Midbrain (tissue), 1 donor: ENCODE results near the gene SCYGR1.
"Not testable (repeated sequence)": the region's sequence is repeated elsewhere in the genome, so short reads cannot be mapped to it uniquely, and the experiment has no call there.

Experiments used
- DNase-seq: peaks from one replicate; lab custom pipeline; 2025; lab: John Stamatoyannopoulos, UW

The SCYGR1 gene

DNA sequence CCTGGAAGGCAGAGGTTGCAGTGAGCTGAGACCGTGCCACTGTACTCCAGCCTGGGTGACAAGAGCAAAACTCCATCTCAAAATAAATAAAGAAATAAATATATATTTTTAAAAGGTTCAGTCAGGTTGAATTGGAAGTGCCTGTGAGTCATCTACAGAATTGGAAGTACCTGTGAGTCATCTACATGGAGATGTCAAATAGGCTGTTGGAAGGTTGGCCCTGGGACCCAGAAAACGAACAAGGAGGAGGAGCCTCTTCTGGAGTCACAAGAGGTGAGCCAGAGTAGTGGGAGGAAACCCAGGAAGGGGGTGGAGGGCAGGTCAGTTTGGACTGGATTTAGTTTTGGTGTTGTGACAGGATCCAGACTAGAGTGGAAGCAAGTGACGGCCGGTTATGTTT is 15.2 kb upstream of the SCYGR1 start:
- DNase-seq: no peak

DNA sequence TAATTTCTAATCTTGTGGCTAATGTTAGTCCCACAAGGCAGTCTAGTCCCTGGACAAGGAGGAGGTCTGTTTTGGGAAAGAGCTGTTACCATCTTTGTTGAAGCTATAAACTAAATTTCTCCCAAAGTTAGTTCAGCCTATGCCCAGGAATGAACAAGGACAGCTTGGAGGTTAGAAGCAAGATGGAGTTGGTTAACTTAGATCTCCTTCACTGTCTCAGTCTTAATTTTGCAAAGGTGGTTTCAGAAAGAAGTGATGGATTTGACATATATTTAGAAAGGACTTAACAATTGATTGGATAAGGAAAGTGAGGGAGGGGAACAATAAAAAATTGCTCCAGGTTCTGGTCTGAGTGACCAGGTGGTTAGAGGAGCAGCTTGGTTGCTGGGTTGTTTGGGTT is 14.6 kb upstream of the SCYGR1 start:
- DNase-seq: no peak

DNA sequence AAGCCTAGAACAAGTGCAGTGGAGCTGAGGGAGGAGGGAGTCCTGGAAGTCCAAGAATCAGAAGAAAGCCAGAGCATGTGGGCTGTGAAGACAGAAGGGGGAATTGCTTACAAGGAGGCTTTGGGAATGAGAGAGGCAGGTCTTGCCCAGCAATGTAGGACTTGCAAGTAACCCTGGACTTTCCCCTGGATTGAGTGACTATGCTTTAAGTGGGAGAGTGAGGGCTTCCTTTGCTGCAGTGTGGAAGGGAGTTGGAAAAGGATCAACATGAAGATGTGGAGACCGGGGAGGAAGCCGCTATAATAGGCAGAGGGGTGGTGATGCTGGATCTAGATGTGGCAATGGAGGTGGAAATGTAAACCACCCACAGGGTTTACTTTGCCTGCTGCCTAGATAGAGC is 13.8 kb upstream of the SCYGR1 start:
- no peak for DNase-seq

DNA sequence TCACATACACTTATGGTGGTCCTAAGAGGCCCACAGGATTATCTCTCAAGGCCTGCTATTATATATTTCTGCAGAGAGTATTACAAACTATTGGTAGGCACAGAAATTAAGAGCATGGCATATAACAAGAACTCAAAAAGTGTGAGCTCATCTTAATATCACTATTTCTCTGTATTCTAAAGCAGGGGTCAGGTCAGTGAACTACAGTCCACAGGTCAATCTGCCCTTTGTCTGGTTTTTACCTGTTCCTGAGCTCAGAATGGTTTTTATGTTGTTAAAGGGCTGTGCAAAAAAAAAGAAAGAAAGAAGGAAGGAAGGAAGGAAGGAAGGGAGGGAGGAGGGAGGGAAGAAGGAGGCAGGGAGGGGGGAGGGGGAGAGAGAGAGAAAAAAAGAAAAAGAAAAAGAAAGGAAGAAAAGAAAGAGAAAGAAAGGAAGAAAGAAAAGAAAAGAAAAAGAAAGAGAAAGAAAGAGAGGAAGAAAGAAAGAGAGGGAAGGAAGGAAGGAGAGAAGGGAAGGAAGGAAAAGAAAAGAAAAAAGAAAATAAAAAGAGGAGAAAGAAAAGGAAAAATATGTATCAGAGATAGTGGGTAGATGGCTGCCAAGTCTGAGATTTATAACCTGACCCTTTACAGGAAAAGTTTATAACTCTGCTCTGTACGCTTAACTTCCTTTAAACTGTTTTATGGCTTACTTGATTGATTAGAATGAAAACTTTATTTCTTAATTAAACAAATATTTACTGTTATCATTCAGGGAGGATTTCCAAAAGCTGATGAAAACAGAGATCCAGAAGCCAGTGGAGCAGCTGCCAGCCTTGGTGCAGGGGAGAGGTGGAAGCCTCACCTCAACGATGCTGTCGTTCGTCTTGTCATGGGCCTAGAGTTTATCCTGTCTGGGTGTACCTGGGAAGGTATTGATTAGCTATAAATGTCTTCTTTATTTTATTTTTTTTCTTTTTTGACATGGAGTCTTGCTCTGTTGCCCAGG is 11.2 kb upstream of the SCYGR1 start:
- DNase-seq: no peak

DNA sequence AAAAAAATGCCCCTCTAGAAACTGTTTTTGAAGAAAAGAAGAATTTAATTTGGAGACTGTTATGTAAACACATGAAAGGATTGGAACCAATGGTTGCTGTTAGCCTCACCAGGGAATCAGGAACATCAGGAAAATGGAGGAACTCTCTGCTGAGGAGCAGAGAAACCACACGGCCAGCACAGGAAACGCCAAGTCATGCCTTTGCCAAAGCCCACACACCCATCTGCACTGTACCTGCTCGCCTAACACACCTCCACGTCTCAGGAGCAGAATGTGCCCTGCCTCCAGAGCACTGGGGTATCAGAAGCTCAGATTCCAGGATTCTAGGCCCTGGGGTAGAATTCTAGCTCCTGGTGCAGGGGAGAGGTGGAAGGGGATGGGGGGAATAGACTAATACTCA is 9.8 kb upstream of the SCYGR1 start:
- DNase-seq: no peak

DNA sequence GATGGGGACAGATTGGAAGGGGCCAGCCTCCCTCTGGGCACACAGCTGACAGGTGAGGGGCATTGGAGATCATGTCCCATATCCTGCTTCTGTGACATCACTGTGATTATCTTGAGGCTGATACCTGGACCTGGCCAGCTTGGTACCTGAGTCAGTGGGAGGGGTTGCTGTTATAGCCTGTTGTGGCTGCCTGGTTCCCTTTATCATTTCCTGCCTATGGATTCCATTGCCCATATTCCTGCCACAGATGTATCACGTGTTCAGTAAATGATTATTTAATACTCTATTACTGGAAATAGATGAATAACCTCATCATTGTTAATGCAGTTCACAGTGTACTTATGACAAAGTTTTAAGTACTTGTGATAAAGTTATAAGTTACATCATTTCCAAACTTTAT is 7.8 kb upstream of the SCYGR1 start:
- DNase-seq: no peak

DNA sequence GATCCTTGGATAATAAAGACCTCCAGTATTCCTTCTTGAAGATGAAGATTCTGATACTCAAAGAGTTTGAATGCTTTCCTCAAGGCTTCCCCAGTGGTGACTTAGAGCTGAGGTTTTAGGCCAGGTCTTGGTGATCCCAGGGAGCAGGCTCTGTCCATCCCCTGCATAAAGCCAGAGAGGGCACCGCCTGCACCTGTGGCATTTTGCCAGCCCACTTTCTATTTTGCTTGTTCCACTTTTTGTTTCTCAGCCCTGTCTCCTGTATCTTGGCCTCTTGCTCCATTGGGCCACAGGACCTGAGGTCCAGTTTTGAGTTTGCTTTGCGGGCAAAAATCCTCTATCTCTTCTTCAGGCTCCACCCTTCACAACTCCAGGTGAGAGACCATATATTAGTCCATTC is 6.7 kb upstream of the SCYGR1 start:
- DNase-seq: no peak

DNA sequence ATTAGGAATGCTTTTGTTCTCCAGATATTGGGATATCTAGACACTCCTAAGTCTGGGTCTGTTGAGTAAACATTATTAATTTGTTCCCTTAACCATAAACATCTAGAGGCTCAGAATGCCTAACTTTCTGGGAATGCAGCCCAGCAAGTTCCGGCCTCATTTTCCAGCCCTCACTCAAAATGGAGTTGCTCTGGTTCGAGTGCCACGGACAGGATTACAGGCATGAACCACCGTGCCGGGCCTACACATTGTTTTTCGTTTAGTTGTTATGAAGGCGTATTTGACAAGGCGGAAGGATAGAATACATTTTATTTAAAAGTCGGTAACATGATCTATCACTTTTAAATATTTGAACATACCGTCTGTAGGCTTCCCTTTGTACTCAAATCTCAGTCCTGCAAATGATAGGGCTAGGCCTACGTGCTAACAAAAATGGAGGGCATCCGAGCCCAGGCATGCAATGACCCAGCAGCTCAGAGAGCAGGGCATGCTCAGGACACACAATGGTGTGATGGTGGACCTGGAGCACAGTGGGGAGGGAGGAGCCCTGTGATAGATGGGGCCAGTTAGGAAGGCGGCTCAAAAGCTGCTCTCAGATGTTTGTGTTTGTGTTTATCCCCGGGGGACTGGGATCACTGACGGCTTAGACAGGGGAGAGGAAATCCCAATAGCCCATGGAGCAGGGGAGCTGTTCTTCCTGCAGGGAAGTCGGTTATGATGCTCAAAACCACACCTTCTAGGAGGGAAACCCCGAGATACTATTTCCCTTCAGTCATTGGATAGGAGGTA is 2.9 kb upstream of the SCYGR1 start:
- DNase-seq: no peak

DNA sequence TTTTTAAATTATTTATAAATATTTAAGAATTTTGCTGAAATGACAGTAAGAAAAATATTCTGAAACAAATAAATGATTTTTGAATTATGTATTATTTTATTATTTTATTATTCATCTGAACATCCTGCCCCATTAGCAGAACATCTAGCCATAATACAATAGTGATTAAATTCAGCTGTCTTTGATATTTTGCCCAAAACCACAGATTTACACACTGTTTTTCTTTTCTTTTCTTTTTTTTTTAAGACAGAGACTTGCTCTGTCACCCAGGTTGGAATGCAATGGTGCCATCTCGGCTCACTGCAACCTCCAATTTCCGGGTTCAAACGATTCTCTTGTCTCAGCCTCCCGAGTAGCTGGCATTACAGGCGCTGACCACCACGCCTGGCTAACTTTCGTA is 1.9 kb upstream of the SCYGR1 start:
- no peak for DNase-seq

DNA sequence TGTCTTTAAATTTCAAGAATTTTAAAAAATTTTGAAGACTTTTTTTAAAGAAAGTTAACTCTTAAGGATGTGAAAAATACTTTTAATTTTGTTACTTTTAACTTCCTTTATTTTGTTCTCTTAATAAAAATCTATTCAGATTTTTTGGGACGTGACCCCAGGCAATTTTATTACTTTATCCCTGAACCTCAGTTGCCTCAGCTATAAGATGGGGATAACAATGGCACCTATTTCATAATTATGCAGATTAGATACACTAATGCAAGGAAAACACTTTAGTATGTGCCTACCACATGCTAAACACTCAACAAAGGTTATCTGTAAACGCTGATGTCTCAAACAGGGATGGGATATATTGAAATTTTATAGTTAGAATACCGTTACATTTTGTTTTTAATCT is 1.5 kb upstream of the SCYGR1 start:
- DNase-seq: no peak

DNA sequence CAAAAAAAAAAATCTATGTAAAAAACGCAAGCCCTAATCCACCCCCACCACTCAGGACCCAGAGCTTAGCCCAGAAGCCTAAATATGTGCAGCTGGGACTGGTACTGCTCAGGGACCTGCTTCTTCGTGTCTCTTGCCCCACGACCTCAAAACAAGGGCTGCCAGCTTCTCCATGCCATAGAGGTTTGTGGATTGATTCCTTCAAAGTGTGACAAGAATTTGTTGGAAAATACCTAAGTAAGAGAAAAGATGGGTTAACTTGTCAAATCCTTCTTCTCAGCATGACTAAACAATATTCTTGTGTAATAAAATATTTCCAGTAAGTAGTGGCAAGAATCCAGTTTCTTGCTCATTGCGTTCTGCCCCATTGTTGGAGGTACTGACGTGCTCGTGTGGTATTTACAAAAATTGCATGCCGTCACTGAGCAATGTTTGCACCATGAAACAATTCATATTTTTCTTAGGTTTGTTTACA is 825 bp upstream of the SCYGR1 start:
- DNase-seq: no peak

DNA sequence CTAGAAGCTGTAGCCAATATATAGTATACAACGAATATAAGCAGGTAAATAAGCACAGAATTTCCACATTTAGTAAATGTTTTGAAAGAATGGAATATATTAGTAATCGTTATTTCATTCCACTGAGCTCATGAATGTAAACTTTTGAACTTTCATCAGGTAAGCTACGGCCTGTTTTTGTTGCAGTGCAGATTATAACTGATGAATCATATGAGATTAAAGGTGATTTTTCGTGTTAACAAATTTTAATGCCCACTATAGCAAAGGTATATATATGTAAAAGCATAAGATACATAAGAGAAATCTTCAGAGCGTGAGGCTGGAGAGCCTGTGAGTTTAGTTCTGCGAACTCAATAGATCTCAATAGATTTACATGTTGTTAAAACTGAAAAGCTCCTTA is 1.1 kb downstream of the SCYGR1 start:
- DNase-seq: no peak

DNA sequence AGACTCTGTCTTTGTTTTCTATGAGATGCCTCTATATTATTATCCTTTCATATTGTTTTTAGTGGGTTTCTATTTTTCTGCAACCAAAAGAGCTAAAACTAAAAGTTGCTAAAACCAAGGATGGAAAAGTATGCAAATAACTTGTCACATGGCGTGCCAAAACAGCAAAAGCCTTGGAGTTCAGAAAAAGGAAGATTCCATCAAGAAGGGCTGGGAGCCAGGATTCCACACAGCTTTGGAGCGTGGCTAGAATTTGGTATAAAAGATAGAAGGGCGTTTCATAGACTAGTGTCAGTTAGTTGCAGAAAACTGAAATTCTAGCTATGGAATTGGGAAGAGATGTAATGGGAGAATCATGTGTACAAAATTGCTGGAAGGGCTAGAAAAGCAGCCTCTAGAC is 4.1 kb downstream of the SCYGR1 start:
- no peak for DNase-seq

DNA sequence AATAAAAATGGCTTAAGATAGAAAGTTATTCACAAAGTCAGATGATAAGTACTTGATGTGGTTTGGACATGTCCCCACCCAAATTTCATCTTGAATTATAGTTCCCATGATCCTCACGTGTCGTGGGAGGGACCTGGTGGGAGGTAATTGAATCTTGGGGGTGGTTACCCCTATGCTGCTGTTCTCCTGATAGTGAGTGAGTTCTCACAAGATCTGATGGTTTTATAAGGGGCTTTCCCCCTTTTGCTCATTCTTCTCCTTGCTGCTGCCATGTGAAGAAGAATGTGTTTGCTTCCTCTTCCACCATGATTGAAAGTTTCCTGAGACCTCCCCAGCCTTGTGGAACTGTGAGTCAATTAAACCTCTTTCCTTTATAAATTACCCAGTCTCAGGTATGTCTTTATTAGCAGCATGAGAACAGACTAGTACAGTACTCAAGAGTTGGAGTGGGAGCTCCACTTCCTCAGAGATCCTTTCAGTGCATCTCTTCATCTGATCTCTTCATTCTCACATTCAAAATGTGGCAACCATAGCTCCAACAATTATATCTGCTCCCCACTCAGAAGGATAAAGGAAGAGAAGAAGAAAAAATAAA is 5.4 kb downstream of the SCYGR1 start:
- DNase-seq: not testable (repeated sequence)

DNA sequence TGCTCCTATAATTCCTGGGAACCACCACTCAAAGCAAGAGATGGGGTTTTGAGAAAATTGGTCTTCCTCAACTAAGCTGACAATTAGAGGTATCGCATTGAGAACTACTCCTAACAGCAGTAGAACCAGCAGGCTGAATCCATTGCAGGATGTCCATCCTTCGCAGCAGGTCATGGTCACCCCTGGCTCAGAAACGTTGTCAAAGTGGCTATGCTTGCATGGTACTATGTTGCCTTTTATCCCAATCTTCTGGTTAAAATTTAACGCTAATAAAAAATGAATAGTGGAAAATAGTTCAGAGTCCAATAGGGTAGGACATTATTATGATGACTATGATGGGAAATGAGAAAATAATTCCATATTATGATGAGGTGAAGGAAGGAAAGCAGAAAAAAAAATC is 8.7 kb downstream of the SCYGR1 start, which contains the start of gene TM4SF20:
Gene TM4SF20, minus strand, starts transcription at position 212 of the 400 bp plus-strand sequence. Its CDS starts 38 bp downstream, at position 174.
- DNase-seq: no peak

DNA sequence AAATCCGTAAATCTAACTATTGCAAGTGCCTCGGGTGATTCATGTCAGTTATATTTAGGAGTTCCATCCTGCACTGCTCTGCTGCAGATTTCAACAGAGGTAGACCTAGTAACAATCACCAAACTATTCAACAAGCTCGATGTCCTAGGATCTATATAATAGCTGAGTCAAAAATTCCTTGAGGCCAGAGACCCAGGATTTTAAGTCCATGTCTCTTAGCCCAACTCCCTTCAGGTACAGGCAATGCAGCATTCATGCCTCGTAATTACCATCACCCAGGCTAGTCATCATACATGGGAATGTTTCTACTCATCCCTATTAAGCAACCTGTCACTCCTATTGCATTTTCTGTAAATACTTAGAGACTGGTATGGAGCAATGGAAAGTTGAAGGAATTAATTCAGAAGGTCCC is 9.4 kb downstream of the SCYGR1 start:
- DNase-seq: no peak

DNA sequence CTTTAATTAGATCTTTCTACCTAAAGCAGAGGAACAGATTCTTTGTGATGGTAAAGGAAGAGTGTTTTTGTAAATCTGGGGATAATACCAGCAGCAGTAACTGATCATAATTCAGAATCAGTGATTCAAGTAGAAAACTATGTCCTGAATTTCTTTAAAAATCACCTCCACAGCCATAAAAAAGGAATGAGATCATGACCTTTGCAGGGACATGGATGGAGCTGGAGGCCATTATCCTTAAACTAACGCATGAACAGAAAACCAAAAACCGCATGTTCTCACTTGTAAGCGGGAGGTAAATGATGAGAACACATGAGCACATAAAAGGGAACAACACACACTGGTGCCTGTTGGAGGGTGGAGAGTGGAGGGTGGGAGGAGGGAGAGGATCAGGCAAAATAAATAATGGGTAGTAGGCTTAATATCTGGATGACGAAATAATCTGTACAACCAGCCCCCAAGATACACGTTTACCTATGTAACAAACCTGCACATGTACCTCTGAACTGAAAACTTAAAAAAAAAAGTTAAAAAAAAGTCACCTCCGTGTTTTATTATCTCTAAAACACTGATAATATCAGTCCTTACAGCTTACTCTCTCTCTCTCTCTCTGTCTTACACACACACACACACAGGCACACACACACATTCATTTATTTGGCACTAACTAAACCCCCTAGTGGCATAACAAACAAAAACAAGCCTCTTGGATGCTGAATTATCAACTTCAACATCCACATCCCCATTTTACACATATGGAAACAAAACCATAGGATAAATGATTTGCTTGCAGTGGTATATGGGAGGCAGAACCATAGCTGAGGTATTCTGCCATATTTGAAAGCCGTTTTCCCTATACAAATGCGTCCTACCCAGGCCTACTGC is 10.0 kb downstream of the SCYGR1 start:
- no peak for DNase-seq

DNA sequence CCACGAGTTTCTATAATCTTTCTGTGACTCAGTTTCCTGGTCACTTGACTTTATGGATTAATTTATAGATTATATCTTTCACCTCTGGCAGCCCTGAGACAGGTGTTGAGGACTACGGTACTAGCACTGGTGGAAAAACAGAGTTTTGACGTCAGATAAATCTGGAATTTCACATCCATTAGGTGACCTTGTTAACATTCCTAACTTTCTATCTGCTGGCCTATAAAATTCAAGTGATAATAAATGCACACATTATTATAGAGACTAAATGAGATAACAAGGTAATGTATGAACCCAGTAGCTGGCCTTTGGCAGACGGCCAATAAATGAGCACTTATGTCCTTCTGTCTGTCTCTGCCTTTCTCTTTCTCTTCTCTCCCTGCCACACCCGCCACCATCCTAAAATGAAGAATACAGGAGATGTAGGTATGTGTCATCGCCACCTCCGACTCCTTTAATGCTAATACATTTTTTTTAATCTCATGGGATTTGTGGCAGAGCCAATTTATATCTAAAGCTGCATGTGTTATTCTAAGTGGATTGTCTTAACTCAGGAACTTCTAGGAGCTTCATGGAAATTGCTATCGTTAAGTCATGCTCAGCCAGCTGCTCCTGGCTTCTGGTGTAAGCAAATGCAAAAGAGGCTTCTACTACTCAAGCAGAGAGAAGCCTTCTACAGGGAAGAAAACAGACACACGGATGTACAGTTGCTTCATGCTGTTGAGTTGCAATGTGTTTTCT is 10.9 kb downstream of the SCYGR1 start:
- no peak for DNase-seq

DNA sequence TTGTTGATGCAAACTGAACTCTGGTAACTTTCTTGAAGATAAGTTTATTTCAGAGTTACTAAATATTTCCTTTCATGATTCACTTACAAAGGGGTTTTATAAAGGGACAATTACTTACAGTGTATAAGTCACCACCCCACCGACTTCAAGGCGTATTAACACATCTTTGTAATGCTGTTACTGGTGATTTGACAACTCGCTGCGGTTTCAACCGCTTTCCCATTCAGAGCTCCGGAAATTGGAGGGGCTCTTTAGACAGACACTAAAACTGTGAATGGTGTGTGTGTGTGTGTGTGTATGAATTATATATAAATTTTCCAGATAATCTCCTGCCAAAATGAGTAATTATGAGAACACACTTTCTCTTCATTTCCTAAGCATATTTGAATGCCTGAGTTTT is 13.6 kb downstream of the SCYGR1 start:
- DNase-seq: no peak

DNA sequence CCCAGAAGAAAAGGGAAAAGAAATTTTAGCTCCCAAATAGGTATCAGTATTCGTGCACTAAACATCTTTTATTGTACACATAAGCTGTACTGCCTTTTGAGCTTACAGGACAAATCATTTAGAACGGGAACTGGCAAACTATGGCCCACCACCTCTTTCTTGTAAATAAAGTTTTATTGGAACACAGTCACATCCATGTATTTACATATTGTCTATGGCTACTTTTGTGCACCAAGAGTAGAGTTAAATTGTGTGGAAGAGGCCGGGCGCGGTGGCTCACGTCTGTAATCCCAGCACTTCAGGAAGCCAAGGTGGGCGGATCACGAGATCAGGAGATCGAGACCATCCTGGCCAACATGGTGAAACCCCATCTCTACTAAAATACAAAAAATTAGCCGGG is 14.4 kb downstream of the SCYGR1 start:
- no peak for DNase-seq
